Activated naive CD4-positive, alpha-beta T cell treated with anti-CD3 and anti-CD28 coated beads, Interleukin-2, amount 50 U/mL, for 24 hours (primary cell): Measurements from ENCODE around the gene CFAP97.

Experiments
- H3K27ac Mint-ChIP-seq: one replicate; pipeline ENCODE4 v1.8.0; 2021; ENCODE audit warnings: mild to moderate bottlenecking, mixed read lengths
- H3K27me3 Mint-ChIP-seq: one replicate; pipeline ENCODE4 v1.8.0; 2021; ENCODE audit warnings: mixed read lengths
- H3K36me3 Mint-ChIP-seq: one replicate; pipeline ENCODE4 v1.8.0; 2021; ENCODE audit warnings: mixed read lengths
- H3K4me1 Mint-ChIP-seq: one replicate; pipeline ENCODE4 v1.8.0; 2021; ENCODE audit warnings: mixed read lengths
- H3K4me3 Mint-ChIP-seq: one replicate; pipeline ENCODE4 v1.8.0; 2021; ENCODE audit warnings: mild to moderate bottlenecking, mixed read lengths
- H3K9me3 Mint-ChIP-seq: one replicate; pipeline ENCODE4 v1.8.0; 2021; ENCODE audit warnings: mixed read lengths

The CFAP97 gene

DNA sequence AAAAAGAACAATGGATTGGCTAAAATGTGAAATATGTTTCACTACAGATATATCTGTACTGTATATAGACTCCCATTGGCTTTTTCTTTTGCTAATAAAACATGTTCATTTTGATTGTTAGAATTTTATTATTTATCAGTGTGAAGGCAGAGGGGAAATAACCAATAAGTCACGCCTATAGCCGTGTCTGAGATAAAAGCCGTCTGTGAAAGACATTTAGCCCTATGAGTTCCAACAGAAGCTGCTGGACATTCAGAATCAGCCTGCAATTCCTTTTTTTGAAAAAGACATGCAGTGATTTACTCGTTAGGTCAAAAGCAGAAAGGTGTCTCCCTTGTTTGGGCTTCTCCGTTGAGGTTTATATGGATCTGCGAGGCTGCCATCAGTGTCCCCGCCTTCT lies 84.9 kb downstream of the CFAP97 start:
- peaks cover 15% of the 10 kb centered on the region for H3K27me3 Mint-ChIP-seq
- no peak overlapping the region for H3K4me3 Mint-ChIP-seq
- no peaks in the 10 kb centered on the region for H3K9me3 Mint-ChIP-seq
- H3K36me3 Mint-ChIP-seq, result no peaks in the 10 kb centered on the region
- H3K4me1 Mint-ChIP-seq, result peaks cover 5% of the 10 kb centered on the region
- H3K27ac Mint-ChIP-seq, result no peak overlapping the region

DNA sequence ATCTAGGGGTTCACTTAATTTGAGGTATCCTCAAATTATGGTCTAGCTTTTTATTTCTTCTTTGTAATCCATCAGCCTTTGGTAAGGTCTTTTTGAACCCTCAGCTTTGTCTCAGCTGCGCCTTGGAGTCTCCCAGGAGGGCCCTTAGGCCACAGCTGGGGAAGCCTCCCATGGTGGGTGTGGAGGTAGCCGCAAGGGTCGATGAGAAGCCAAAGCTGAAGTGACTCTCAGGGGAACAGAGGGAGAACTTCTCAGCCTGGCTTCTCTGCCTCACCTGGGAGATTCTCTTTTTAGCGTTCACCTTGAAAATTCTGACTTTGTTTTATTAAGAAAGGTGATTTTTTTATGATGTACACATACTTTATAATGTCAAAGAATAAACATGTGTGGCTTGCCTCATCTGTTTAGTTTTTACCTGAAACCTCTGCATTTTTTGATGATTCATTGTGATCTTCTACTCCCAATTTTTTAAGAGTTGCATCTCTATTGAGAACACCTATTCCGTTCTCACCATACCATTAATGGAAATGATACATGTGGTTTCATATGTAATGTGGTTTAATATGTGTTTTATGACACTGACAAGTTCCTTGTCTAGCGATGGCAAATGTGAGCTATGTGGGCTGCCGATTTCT lies 86.4 kb downstream of the CFAP97 start:
- no peak overlapping the region for H3K4me3 Mint-ChIP-seq
- no peaks in the 10 kb centered on the region for H3K4me1 Mint-ChIP-seq
- H3K36me3 Mint-ChIP-seq, result no peaks in the 10 kb centered on the region
- H3K9me3 Mint-ChIP-seq, result no peaks in the 10 kb centered on the region
- peaks cover 10% of the 10 kb centered on the region for H3K27me3 Mint-ChIP-seq
- H3K27ac Mint-ChIP-seq, result no peak overlapping the region

DNA sequence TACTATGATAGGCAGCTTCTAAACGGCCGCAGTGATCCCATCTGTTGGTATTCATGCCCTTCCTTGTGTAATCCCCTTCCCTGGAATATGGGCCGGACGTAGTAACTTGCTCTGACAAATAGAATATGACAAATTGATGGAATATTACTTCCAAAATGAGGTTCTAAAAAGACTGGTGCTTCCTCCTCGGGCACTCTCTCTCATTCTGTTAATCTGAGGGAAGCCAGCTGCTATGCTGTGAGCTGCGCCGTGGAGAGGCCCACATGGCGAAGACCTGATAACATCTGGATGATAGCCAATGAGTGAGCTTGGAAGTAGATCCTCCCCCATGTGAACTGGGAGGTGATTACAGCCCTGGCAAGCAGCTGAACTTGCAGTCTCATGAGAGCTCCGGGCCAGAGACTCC lies 88.0 kb downstream of the CFAP97 start:
- Mint-ChIP-seq H3K27ac (no peak overlapping the region), H3K27me3 (peaks cover 8% of the 10 kb centered on the region), H3K4me3 (no peak overlapping the region), H3K4me1 (no peaks in the 10 kb centered on the region), H3K36me3 (no peaks in the 10 kb centered on the region), H3K9me3 (no peaks in the 10 kb centered on the region)

DNA sequence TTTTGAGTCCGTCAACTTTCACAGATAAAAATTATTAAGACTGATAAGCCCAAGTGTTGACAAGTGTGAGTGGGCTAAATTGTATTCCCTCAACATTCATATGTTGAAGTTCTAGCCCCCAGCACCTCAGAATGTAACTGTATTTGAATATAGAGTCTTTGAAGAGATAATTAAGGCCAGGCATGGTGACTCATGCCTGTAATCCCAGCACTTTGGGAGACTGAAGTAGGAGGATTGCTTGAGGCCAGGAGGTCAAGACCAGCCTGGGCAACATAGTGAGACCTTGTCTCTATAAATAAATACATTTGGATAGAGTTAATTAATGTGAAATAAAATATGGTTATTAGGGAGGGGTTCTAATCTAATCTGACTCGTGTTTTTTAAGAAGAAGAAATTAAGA lies 90.5 kb downstream of the CFAP97 start:
- Mint-ChIP-seq H3K4me3 (no peak overlapping the region), H3K27me3 (peaks cover 8% of the 10 kb centered on the region), H3K4me1 (no peaks in the 10 kb centered on the region), H3K27ac (no peak overlapping the region), H3K36me3 (no peaks in the 10 kb centered on the region), H3K9me3 (no peaks in the 10 kb centered on the region)

DNA sequence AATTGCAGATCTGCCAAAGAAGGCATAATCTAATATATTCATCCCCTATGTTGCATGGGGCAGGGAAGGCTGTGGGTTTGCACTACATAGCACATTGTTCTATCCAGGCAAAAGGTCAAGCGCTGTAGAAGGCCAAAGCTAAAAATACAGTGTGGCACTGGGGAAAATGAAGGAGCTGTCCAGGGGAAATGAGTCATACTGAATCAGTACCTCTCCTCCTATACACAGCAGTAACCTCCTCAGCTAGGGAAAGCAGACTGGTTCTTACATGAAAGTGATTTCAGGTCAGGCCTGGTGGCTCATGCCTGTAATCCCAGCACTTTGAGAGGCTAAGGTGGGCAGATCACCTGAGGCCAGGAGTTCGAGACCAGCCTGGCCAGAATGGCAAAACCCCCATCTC lies 91.7 kb downstream of the CFAP97 start:
- Mint-ChIP-seq H3K4me3 (no peak overlapping the region), H3K9me3 (no peaks in the 10 kb centered on the region), H3K36me3 (no peaks in the 10 kb centered on the region), H3K27ac (no peak overlapping the region), H3K27me3 (peaks cover 7% of the 10 kb centered on the region), H3K4me1 (no peaks in the 10 kb centered on the region)

DNA sequence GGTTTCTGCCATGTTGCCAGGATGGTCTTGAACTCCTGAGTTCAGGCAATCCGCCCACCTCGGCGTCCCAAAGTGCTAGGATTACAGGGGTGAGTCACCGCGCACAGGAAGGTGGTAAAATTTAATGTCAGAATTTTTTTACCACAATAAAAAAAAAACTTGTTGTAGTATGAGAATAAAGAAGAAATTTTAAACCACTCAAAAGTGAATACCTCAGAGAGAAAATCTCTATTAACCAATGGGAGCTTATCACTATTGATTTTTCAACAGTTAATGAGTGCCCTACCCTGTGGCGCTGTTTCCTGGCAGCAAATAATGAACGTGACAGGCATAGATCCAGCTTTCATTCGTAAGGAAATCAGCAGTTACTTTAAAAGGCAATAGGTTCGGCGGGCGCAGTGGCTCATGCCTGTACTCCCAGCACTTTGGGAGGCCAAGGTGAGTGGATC lies 93.4 kb downstream of the CFAP97 start:
- Mint-ChIP-seq H3K27me3 (peaks cover 4% of the 10 kb centered on the region), H3K4me1 (no peaks in the 10 kb centered on the region), H3K9me3 (no peaks in the 10 kb centered on the region), H3K36me3 (no peaks in the 10 kb centered on the region), H3K27ac (no peak overlapping the region), H3K4me3 (no peak overlapping the region)

DNA sequence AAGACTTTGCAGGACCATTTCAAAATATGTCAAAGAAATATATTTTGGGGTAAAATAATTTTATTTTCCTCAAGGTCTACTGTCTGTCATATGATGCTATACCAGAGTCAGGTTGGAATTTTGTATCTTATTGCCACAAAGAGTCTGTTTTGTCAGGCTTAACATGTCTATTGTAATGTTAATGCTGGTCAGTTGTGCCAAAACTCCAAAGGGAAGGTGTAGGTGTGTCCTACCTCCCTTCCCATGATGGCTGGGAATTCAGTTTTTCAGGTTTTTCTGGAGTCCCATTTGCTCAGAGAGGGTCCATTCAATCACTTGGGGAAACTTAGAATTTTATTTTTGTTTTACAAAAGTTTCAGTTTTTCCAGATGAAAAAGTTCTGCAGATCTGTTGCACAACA lies 94.1 kb downstream of the CFAP97 start:
- Mint-ChIP-seq H3K9me3 (no peaks in the 10 kb centered on the region), H3K27ac (no peak overlapping the region), H3K4me1 (no peaks in the 10 kb centered on the region), H3K4me3 (no peak overlapping the region), H3K36me3 (no peaks in the 10 kb centered on the region), H3K27me3 (peaks cover 2% of the 10 kb centered on the region)
